GM19467 (cell line): ENCODE data around the gene ZNF366.
A peak's percentile ranks its signal among the peaks of the same experiment; 100 is the strongest.

ENCODE experiments used
- ATAC-seq: cut with Tn5 transposase; IDR thresholded peaks from one replicate; pipeline ENCODE4 v1.9.1; 2021; ENCODE audit warnings: mild to moderate bottlenecking, moderate library complexity; ENCODE audit not compliant: unreplicated experiment

The ZNF366 gene

GRCh38 chr5:72523960-72524582, 16.9 kb upstream of the ZNF366 start:
- peak; percentile 53 for ATAC-seq

DNA sequence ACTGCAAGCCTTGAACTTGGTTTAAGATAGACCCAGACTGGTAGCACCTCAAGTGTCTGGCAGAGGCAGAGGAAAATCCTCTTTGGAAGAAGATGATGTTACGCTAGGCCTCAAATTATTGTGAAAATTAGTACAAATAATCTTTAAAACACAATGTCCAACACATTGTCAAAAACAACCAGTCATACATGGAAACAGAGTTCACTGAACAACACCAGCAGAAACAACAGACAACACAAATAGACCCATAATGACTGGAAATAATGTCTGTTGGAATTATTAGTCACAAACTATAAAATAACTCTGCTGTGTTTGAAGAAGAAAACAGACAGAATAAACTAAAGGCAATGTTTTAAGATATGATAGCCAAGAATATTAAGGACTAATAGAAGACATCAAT, 15.4 kb upstream of the ZNF366 start:
- ATAC-seq: no peak

DNA sequence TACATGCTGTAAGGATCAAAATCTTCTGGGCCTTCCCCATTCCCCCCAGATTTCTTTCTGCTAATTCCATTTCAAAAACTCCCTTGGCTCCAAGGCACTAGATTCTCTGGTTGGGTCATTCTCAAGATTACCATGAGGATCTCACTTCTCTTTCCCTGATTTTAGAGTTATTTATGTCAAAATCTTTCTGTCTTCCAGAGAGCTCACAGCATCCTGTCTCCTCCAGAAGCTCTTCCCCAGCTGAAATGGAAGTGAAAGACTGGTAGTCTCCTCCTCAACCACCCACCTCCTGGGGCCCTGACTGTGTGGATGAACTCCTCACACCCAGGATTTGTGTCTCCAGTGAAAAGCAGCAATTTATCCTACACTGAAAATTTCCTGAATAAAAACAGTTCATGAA, 11.9 kb upstream of the ZNF366 start:
- ATAC-seq: no peak

DNA sequence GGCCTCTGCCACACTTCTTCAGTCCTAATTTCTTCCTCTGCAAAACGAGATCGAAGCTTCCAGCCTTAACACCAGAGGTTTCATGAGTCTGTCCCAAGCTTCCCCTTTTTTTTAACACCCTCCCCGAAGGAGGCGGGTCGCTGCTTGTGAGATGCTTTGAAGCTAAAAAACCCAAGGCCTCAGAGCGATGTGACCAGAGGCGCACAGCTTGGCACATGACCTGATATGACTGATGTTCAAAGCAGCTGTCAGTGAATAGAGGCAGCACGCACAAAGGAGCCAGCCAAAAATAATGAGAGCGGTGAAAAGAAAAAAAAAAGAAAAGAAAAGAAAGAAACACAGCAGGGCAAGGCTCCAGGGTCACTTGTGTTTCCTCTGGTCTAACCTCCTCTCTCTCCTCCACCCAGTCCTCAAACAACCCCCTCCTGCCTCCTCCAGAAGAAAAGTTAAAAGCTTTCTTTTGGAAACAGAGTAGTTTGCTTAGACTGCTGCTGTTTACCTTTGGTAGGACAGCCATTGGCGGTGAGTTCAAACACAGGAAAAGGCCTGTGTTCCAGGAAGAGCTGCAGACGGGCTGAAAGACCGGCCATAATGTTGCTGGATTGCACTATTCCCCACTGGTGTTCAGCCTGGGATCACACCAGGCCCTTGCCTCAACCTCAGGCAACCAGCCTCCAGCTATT, 10.9 kb upstream of the ZNF366 start:
- no peak for ATAC-seq

- no peak for ATAC-seq
Observed at GRCh38 chr5:72516916-72517315, 9.7 kb upstream of the ZNF366 start.

DNA sequence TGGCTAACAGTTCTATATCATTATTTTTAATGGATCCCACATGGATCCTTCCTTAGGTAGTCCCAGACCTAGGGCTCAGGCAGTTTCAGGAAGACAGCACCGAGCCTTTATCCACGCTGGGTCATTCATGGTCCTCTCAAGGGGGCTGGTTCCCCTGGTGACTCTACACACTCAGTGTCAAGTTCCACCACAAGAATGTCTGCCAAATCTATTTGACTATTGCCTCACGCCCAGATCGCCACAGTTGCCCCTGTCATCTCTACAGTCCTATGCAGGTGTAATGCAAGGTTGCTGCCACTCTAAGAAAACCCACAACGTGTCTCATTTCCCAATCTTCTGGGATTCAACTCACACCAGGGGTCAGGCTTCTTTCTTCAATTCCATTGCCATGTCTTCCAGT, 8.0 kb upstream of the ZNF366 start:
- no peak for ATAC-seq

GRCh38 chr5:72512593-72512860, 5.3 kb upstream of the ZNF366 start:
- ATAC-seq: no peak

- ATAC-seq: no peak
Observed at GRCh38 chr5:72511774-72512592, 4.8 kb upstream of the ZNF366 start.

DNA sequence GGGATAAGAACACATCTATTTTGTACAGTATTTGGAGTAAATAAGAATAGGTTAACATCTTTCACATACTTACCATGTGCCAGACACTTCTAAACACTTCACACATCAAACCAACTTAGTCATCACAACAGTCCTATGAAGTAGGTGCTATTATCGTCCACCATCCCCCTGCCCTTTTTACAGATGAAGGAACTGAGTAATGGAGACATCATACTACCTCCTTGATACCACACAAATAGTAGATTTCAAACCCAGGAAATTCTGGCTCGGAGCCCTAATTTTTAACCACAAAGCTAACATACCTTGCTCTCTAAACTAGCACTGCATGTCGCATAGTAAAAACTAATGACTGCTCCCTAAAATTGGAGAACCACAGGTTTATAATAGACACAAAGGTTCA, 4.2 kb upstream of the ZNF366 start:
- ATAC-seq: no peak

DNA sequence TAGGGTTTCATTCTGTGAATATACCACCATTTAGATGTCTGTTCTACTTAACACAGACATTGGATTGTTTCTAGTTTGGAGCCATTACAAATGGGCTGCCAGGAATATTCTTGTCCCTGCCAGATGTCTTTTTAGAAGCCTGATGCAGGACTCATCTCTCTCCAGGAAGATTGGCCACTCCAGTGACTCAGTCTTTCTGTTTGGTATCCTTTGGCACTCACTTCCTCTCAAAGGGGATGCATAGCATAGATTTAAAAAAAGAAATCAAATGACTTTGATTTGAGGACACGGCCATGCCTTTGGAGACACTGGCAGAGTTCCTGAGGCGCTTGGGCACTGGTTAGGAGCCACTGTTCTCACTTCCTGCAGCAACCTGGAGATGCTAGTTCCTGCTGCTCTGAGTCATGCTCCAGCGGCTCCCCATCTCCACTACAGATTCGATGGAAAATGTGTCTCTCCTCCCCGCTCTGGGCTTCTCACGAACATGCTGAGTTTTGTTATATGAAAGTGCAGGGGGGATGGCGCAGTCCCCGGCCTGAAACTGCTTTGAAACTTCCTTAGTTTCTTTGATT, 3.5 kb upstream of the ZNF366 start:
- no peak for ATAC-seq

DNA sequence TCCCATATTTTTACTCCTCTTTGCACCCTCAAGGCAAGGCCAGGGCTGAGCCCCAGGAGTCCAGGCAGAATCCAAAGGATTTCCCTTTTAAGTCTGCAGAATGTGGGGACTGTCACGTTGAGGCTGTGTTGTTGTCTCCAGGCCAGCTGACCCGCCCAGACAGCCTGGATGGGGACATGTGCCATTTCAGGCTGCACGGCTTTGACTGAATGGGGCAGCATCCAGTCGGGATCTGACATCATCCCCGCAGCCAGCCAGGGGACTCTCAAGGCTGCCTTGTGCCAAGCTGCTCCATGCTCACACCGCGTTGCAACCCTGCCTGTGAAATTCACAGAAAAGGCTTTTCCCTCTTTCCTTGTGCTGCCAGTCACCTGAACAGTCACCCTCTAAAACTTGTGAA, 2.2 kb upstream of the ZNF366 start:
- ATAC-seq: no peak

DNA sequence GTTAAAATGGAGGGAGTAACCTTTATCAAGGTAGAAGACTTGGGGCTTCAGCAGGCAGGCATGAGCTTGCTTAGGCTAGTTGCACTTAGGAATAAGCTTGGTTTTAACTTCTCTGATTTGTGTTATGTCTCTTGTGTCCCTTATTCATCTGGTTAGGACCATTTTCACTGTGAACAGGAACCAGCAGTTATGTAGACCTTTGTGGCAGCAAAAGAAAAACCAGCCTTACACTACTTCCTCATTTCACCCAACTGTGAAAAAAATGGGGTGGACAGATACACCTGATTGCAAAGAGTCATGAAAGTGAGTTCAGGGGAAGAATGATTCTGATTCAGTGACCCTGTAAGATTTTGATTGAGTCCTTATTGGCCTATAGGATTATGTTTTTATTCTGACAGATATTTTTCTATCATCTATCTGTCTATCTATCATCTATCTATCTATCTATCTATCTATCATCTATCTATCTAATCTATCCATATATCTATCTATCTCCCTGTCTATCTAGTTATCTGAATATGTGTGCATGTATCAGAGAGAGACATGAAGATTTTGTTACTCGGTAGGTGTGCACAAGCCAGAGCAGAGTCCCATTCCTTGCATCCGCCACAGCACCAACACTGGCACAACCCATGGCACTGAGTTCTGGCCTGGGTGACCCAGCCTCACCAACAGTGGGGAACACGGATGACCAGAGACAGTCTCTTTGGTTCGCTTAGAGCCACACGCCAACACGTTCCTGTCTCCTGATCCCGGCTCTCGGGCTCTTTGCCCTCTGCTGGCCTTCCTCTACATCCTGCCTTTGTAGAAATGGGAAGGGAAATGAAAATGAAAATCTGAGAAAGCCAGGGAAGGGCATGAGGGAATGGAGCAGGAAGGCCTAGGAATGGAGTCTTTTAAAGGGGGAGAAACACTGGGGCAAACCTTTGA, 1.3 kb upstream of the ZNF366 start:
- ATAC-seq: peak; percentile 95

DNA sequence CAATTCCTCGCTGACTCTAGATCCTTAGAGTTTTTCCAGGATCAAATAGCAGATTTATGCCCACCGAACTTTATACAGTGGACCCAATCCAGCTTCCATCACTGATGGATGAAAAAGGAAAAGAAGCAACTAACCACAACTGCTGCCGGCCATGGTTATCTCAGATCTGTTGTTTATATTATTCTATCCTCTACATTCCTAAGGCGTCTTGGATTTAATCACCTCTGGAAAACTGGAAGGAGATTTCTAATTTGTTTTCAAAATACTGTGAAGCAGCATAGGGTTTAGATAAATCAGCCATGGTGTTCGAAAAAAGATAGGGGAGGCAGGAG, 663 bp upstream of the ZNF366 start:
- ATAC-seq: no peak

DNA sequence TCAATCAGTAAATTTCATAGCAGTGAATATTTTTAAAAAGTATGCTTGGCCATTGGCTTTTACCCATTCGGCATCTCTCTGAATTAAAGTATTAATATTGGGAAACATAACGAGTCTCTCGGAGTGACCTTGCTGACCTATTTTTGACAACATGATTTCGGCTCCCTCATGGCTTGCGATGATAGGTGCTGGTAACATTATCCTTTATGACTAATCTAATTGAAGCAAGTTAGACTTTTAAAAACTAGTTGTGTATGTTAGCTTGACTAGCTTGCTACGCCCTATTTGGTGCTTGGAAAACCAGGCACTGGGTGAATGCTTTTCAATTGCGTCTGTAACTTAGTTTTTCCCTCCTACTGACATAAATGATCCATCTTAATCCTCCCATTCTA, 1.1 kb downstream of the ZNF366 start:
- ATAC-seq: no peak

GRCh38 chr5:72505539-72506157, 1.6 kb downstream of the ZNF366 start:
- no peak for ATAC-seq

DNA sequence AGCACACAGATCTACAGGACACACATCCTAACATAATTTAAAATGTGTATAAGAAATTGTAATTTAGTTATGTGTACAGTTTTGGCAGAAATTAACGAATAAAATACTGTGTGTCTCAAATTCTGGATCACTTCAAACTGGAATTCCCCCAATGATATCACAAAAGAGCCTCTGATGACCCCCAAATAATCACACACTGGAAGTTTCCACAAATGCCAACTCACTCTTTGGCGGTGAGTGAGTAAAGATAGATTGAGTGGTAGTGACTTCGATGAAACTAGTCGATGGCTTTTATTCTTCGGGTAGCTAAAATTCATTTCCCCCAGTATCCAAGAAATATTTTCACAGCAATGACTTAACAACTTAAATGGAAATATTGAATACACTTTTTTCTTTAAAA, 2.2 kb downstream of the ZNF366 start:
- ATAC-seq: no peak

DNA sequence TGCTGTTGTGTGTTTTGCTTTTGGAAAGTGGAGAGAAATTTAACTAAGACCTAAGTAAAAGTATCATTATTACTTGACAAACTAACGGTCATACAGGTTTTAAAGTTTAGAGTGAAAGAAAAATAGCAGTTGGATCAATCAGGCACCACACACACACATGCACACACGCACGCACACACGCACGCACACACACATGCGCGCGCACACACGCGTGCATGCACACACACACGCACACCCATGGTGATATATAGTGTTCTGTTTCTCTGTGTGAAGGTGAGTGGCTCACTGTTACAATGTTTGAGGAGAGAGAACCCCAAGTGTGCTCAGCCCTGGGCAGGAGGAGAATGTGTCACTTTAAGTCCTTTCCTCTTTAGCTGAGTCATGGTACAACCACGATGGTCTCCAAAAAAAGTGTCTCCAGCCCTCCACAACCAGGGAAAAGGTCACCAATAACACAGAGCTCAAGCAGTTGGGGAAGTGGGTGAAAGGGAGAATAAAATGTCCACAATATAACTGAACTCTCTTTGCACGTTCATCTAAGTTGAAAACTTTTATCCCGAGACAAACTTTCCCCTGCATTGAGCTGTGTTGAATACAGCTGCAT, 3.2 kb downstream of the ZNF366 start:
- no peak for ATAC-seq

DNA sequence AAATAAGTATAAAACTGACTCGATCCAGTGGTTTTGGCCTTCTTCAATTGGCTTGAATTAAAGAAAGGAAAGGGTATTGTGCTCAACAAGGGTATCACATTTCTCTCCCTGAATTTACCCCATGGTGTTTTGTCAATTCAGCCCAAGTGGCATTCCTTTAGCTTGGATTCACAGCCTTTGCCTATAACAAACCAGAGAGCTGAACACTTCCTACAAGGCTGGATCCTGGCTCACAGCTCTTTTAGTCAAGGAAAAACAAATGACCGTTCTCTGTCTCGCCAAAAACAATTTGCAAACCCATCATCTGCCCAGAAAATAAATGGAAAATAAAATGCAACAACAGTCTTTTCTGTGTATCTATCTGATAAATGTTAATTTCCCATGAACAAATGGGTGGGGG, 5.7 kb downstream of the ZNF366 start:
- no peak for ATAC-seq

- no peak for ATAC-seq
Observed at GRCh38 chr5:72499730-72500129, 7.5 kb downstream of the ZNF366 start.

GRCh38 chr5:72499090-72499489, 8.1 kb downstream of the ZNF366 start:
- ATAC-seq: no peak
